Suprapubic skin (tissue), 4 donors: Measurements from ENCODE around the gene CASTOR1. TPM values are rescaled to one million over a fixed set of nuclear protein-coding genes. Genes with fewer than 3 reads are reported as not detected.

Experiments
- DNase-seq, 2 donors: peaks; one replicate each; pipeline ENCODE4 v3.0.0-alpha.2; 2019; ENCODE audit warnings: low spot score in 2 of 2
- H3K27ac ChIP-seq: fragments of 200-600 bp; sonication (generic); one replicate; pipeline ENCODE4 v1.5.1; 2019
- H3K27me3 ChIP-seq: fragments of 200-600 bp; sonication (generic); one replicate; pipeline ENCODE4 v1.5.1; 2019
- H3K36me3 ChIP-seq: fragments of 200-600 bp; sonication (generic); one replicate; pipeline ENCODE4 v1.5.1; 2019
- H3K4me1 ChIP-seq: fragments of 200-600 bp; sonication (generic); one replicate; pipeline ENCODE4 v1.5.1; 2019
- H3K4me3 ChIP-seq: fragments of 200-600 bp; sonication (generic); one replicate; pipeline ENCODE4 v1.5.1; 2019; ENCODE audit warnings: mild to moderate bottlenecking
- H3K9me3 ChIP-seq: fragments of 200-600 bp; sonication (generic); one replicate; pipeline ENCODE4 v1.5.1; 2019
- EP300 ChIP-seq: sonication (generic); formaldehyde crosslinking; IDR thresholded peaks from one replicate; pipeline ENCODE4 v1.6.1; 2017; ENCODE audit warnings: antibody characterized with exemption
- POLR2A ChIP-seq, 2 donors: fragments of 450-650 bp; IDR thresholded peaks; one replicate each; pipeline ENCODE4 v1.6.1; 2017; ENCODE audit warnings: antibody characterized with exemption in 2 of 2, mild to moderate bottlenecking in 2 of 2, moderate library complexity in 2 of 2
- POLR2AphosphoS5 ChIP-seq, 3 donors: sonication (generic); formaldehyde crosslinking; IDR thresholded peaks; one replicate each; pipeline ENCODE4 v1.6.1; 2017; ENCODE audit warnings: antibody characterized with exemption in 3 of 3
- WGBS: methylation state at CpG from one replicate; pipeline ENCODE4 v1.1.5; 2018; 5-methylcytosine and 5-hydroxymethylcytosine counted together
- total RNA-seq, 4 donors: library from RNA; depleted of rRNA; stranded (reverse); fragments of >200 nt; gene quantifications; one replicate each; pipeline ENCODE4 v1.1.0, GENCODE V29; 2016
- TF ChIP-seq, protein P1 (sequence below), 2 donors: fragments of 200-600 bp in 1 of 2; fragments of 450-650 bp in 1 of 2; sonication (generic) in 1 of 2; IDR thresholded peaks; one replicate each; pipeline ENCODE4 v1.5.1; 2016 to 2019; ENCODE audit warnings: antibody characterized with exemption in 2 of 2, mild to moderate bottlenecking in 1 of 2, moderate library complexity in 1 of 2

Gene CASTOR1
- total RNA-seq, 4 donors from 2014 or later: 16.3 to 22.8 (median 20.6) TPM

DNA sequence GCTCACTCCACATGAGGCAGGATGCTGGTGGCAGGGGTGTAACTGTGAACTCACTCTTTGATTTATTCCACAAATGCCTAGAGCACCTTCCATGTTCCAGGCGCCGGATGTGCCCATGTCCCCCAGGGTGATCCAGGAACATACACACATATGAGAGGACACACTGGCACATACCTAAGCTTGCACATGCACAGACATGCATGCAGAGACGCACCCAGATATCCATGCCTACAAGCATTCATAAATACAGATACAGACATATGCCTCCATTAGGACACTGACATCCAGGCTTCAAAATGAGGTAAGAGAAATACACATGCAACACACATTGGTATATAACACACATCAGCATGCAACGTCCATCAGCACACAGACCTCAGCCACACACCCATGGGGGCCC, 27.2 kb downstream of the CASTOR1 start:
- TF ChIP-seq POLR2A (IDR thresholded peaks at IDR 0.05) (no peak), POLR2AphosphoS5 (IDR thresholded peaks at IDR 0.05) (peak in 2 of 3 donors; percentile 13 to 61)

DNA sequence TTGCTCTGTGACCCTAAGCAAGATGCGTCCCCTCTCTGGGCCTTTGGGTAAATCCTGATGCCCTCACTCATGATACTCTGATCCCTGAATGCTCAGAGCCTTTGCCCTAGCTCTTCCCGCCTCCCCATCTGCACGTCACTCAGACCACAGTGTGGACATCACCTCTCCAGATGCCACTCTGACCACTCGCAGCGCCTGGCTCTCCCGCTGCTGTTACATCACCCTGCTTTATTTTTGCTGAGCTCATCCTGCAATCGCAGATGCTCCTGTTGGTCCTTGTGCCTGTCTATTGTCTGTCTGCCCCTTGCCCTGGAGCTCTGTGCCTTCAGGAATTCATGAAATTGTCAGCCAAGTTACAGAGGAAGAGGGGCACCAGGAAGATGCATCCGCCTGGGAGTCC, 28.2 kb downstream of the CASTOR1 start:
- 88% methylated on average over 8 of the region's 8 CpGs for WGBS
- peaks cover 23% of the 10 kb centered on the region for H3K4me1 ChIP-seq

More for the DNA sequence above, 27.2 kb downstream of the CASTOR1 start:
- DNase-seq: no peak
- peaks cover 20% of the 10 kb centered on the region for H3K4me1 ChIP-seq
- no peak overlapping the region for H3K4me3 ChIP-seq
- no peaks in the 10 kb centered on the region for H3K27me3 ChIP-seq
- peak overlapping the region; percentile 67 for H3K27ac ChIP-seq
- no peaks in the 10 kb centered on the region for H3K36me3 ChIP-seq
- 44% methylated on average over 2 of the region's 4 CpGs for WGBS
- H3K9me3 ChIP-seq: no peaks in the 10 kb centered on the region

DNA sequence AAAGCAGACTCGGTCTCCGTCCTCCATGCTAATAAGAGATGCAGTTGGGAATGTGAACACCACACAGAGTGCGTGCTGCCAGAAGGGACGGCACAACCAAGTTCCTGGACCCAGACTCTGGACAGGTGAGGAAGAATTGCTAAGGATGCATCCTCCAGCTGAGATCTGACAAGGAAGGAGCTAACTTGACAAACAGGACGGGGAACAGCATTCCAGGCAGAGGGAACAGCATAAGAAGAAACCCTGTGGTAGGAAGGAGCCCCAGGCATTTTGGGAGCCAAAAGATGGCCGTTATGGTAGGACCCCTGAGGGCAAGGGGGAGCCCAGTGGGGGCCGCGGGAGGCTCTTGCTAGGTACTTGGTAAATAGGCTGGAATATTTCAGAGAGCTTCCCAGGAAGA, 28.6 kb downstream of the CASTOR1 start:
- no peak overlapping the region for H3K27ac ChIP-seq
- H3K9me3 ChIP-seq: no peaks in the 10 kb centered on the region
- TF ChIP-seq, protein P1, sequence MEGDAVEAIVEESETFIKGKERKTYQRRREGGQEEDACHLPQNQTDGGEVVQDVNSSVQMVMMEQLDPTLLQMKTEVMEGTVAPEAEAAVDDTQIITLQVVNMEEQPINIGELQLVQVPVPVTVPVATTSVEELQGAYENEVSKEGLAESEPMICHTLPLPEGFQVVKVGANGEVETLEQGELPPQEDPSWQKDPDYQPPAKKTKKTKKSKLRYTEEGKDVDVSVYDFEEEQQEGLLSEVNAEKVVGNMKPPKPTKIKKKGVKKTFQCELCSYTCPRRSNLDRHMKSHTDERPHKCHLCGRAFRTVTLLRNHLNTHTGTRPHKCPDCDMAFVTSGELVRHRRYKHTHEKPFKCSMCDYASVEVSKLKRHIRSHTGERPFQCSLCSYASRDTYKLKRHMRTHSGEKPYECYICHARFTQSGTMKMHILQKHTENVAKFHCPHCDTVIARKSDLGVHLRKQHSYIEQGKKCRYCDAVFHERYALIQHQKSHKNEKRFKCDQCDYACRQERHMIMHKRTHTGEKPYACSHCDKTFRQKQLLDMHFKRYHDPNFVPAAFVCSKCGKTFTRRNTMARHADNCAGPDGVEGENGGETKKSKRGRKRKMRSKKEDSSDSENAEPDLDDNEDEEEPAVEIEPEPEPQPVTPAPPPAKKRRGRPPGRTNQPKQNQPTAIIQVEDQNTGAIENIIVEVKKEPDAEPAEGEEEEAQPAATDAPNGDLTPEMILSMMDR (IDR thresholded peaks at IDR 0.05): no peak
- TF ChIP-seq EP300 (no peak), POLR2AphosphoS5 (IDR thresholded peaks at IDR 0.05) (no peak), POLR2A (IDR thresholded peaks at IDR 0.05) (no peak)
- H3K36me3 ChIP-seq: no peaks in the 10 kb centered on the region
- 85% methylated on average over 8 of the region's 8 CpGs for WGBS
- DNase-seq: no peak
- no peaks in the 10 kb centered on the region for H3K27me3 ChIP-seq
- peaks cover 28% of the 10 kb centered on the region for H3K4me1 ChIP-seq
- no peak overlapping the region for H3K4me3 ChIP-seq

More for the DNA sequence above, 28.2 kb downstream of the CASTOR1 start:
- no peak overlapping the region for H3K27ac ChIP-seq
- no peaks in the 10 kb centered on the region for H3K36me3 ChIP-seq
- TF ChIP-seq POLR2A (IDR thresholded peaks at IDR 0.05) (no peak), POLR2AphosphoS5 (IDR thresholded peaks at IDR 0.05) (no peak), EP300 (no peak)
- TF ChIP-seq, protein P1 (IDR thresholded peaks at IDR 0.05): no peak
- H3K27me3 ChIP-seq: no peaks in the 10 kb centered on the region
- DNase-seq: no peak
- no peak overlapping the region for H3K4me3 ChIP-seq
- no peaks in the 10 kb centered on the region for H3K9me3 ChIP-seq

DNA sequence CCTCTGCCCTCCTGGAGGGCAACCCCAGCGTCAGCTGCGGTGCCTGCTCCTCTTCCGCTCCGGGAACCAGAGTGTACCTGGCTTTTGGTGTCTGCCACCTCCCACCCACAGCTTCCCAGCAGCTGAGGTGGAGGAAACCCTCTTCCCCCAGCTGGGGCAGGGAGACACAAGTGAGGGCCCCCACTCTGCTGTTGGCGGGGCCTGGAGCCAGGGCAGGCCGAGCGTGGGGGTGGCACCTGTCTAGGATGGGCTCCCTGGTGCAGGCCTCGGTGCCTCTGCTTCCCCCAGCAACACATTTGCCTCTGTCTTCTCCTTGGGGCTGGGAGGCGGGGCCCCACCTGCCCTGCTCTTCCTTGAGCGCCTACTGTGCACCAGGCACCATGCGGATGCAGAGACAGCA, 29.0 kb downstream of the CASTOR1 start:
- no peak overlapping the region for H3K4me3 ChIP-seq
- no peaks in the 10 kb centered on the region for H3K27me3 ChIP-seq
- DNase-seq: no peak
- H3K27ac ChIP-seq: no peak overlapping the region
- no peaks in the 10 kb centered on the region for H3K36me3 ChIP-seq
- H3K4me1 ChIP-seq: peaks cover 28% of the 10 kb centered on the region
- TF ChIP-seq, protein P1 (IDR thresholded peaks at IDR 0.05): no peak
- no peak for TF ChIP-seq EP300
- TF ChIP-seq POLR2A (IDR thresholded peaks at IDR 0.05): no peak
- no peak for TF ChIP-seq POLR2AphosphoS5 (IDR thresholded peaks at IDR 0.05)
- H3K9me3 ChIP-seq: no peaks in the 10 kb centered on the region
- 90% methylated on average over 4 of the region's 11 CpGs for WGBS

DNA sequence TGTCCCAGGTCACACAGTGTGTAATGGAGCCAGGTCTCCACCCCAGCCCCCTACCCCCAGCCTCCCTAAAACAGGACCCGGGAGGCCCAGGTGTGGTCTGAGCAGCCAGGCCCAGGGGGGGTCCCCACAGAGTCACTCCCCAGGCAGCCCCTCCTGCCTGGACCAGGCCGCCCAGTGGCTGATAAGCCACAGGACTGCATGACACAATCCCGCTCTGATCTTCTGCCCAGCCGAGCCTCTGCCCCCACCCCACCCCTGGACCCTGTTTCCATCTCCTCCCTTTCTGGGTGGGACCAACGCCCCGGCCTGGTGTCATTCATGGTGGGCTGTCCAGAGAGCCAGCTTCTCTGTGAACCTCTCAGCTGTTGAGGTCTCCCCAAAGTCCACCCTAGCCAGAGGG, 35.0 kb downstream of the CASTOR1 start:
- no peak overlapping the region for H3K27ac ChIP-seq
- 67% methylated on average over 2 of the region's 6 CpGs for WGBS
- no peaks in the 10 kb centered on the region for H3K9me3 ChIP-seq
- DNase-seq: no peak
- no peaks in the 10 kb centered on the region for H3K36me3 ChIP-seq
- peaks cover 47% of the 10 kb centered on the region for H3K4me1 ChIP-seq
- no peak for TF ChIP-seq POLR2AphosphoS5 (IDR thresholded peaks at IDR 0.05)
- TF ChIP-seq EP300: no peak
- no peak for TF ChIP-seq POLR2A (IDR thresholded peaks at IDR 0.05)
- TF ChIP-seq, protein P1 (IDR thresholded peaks at IDR 0.05): no peak
- no peaks in the 10 kb centered on the region for H3K27me3 ChIP-seq
- H3K4me3 ChIP-seq: no peak overlapping the region
